SK-N-SH (cell line): ENCODE results near the gene ATXN7. TPM values are rescaled to one million over a fixed set of nuclear protein-coding genes. Genes with fewer than 3 reads are reported as not detected.

Experiments used
- CTCF ChIA-PET: fragments of 300-600, 350-600 bp; formaldehyde crosslinking; extraction: SDS; loops from one replicate; lab custom pipeline; 2021; lab: Yijun Ruan, JAX
- POLR2A ChIA-PET: fragments of 350-600 bp; sonication (Branson Sonifier 250); formaldehyde crosslinking; extraction: SDS; loops from one replicate; lab custom pipeline; 2020; ENCODE audit warnings: antibody characterized with exemption, inconsistent platforms; lab: Yijun Ruan, JAX
- DNase-seq: peaks from one replicate; pipeline ENCODE4 v3.0.0; 2012
- H2AFZ ChIP-seq: fragments of 200-600 bp; sonication (generic); 2 replicates; pipeline ENCODE4 v1.8.1; 2016; ENCODE audit warnings: antibody characterized with exemption, mild to moderate bottlenecking, low read depth
- H3F3A ChIP-seq: fragments of 200-600 bp; sonication (generic); replicated peaks from 2 replicates; pipeline ENCODE3; 2016; ENCODE audit warnings: antibody characterized with exemption, mild to moderate bottlenecking; ENCODE audit not compliant: insufficient read depth
- H3K27ac ChIP-seq, 2 experiments: fragments of 200-500 bp in 1 of 2; fragments of 200-600 bp in 1 of 2; sonication (Bioruptor generic) in 1 of 2; sonication (generic), shearing (Covaris generic) in 1 of 2; 2 replicates each; pipeline versions ENCODE4 v1.5.1 to v1.6.1; 2014 to 2016; ENCODE audit warnings: low read depth in 2 of 2, inconsistent platforms in 1 of 2, low read length in 1 of 2, mild to moderate bottlenecking in 1 of 2, mixed read lengths in 1 of 2
- H3K27me3 ChIP-seq: fragments of 200-600 bp; sonication (generic), shearing (Covaris generic); 2 replicates; pipeline ENCODE4 v1.6.1; 2016; ENCODE audit warnings: mixed run types; ENCODE audit not compliant: insufficient read depth
- H3K36me3 ChIP-seq, 2 experiments: fragments of 200-500 bp in 1 of 2; fragments of 200-600 bp in 1 of 2; sonication (Bioruptor generic) in 1 of 2; sonication (generic) in 1 of 2; replicated peaks in 1 of 2; 2 replicates each; pipeline versions ENCODE3 to v1.5.1; 2014 to 2016; ENCODE audit warnings: low read length in 1 of 2, mild to moderate bottlenecking in 1 of 2; ENCODE audit not compliant: insufficient read depth in 2 of 2, control insufficient read depth in 1 of 2
- H3K4me1 ChIP-seq, 2 experiments: fragments of 200-500 bp in 1 of 2; fragments of 200-600 bp in 1 of 2; sonication (Bioruptor generic) in 1 of 2; sonication (generic), shearing (Covaris generic) in 1 of 2; 2 replicates each; pipeline versions ENCODE4 v1.5.1 to v1.6.1; 2014 to 2016; ENCODE audit warnings: low read depth in 1 of 2, low read length in 1 of 2, mixed run types in 1 of 2; ENCODE audit not compliant: insufficient read depth in 2 of 2, control insufficient read depth in 1 of 2
- H3K4me2 ChIP-seq: fragments of 200-600 bp; sonication (generic), shearing (Covaris generic); 2 replicates; pipeline ENCODE4 v1.6.1; 2017; ENCODE audit warnings: mixed run types
- H3K4me3 ChIP-seq, 2 experiments: fragments of 200-500 bp in 1 of 2; fragments of 200-600 bp in 1 of 2; sonication (Bioruptor generic) in 1 of 2; sonication (generic), shearing (Covaris generic) in 1 of 2; 2 replicates each; pipeline versions ENCODE4 v1.5.1 to v1.8.1; 2014 to 2016; ENCODE audit warnings: low read depth in 2 of 2, inconsistent platforms in 1 of 2, low read length in 1 of 2, mild to moderate bottlenecking in 1 of 2, mixed read lengths in 1 of 2, moderate library complexity in 1 of 2
- H3K79me2 ChIP-seq: fragments of 200-600 bp; sonication (generic); 2 replicates; pipeline ENCODE4 v1.8.1; 2017; ENCODE audit warnings: mild to moderate bottlenecking; ENCODE audit not compliant: insufficient read depth
- H3K9ac ChIP-seq: fragments of 200-600 bp; sonication (generic); 2 replicates; pipeline ENCODE4 v1.6.1; 2017; ENCODE audit warnings: mixed run types
- H3K9me2 ChIP-seq: fragments of 200-600 bp; sonication (generic); 2 replicates; pipeline ENCODE4 v1.6.1; 2017; ENCODE audit warnings: mixed run types
- H3K9me3 ChIP-seq: fragments of 200-600 bp; sonication (generic); 2 replicates; pipeline ENCODE4 v1.6.1; 2017; ENCODE audit warnings: mixed run types, mild to moderate bottlenecking, moderate library complexity
- H4K20me1 ChIP-seq: fragments of 200-600 bp; sonication (generic); 2 replicates; pipeline ENCODE4 v1.6.1; 2017; ENCODE audit warnings: mild to moderate bottlenecking, mixed run types; ENCODE audit not compliant: insufficient read depth
- ELF1 ChIP-seq: IDR thresholded peaks from 2 replicates; pipeline ENCODE4 v1.4.0; 2012
- GABPA ChIP-seq: IDR thresholded peaks from 2 replicates; pipeline ENCODE4 v1.4.0; 2012; ENCODE audit warnings: low read depth, mild to moderate bottlenecking
- MEF2A ChIP-seq: IDR thresholded peaks from 2 replicates; pipeline ENCODE4 v1.4.0; 2012; ENCODE audit warnings: low read depth, borderline replicate concordance
- NFIC ChIP-seq: IDR thresholded peaks from 2 replicates; pipeline ENCODE4 v1.4.0; 2012; ENCODE audit warnings: borderline replicate concordance
- NRF1 ChIP-seq: IDR thresholded peaks from 2 replicates; pipeline ENCODE4 v1.6.1; 2012; ENCODE audit warnings: low read depth, mild to moderate bottlenecking, low read length
- RCOR1 ChIP-seq: fragments of 150-350 bp; IDR thresholded peaks from 2 replicates; pipeline ENCODE4 v1.6.1; 2017; ENCODE audit warnings: antibody characterized with exemption, low read length
- TAF1 ChIP-seq: IDR thresholded peaks from 2 replicates; pipeline ENCODE4 v1.6.1; 2012; ENCODE audit warnings: low read depth, mild to moderate bottlenecking, low read length, moderate library complexity, borderline replicate concordance
- USF2 ChIP-seq: fragments of 150-350 bp; IDR thresholded peaks from 2 replicates; pipeline ENCODE4 v1.6.1; 2017; ENCODE audit warnings: antibody characterized with exemption, low read length, low read depth, borderline replicate concordance
- WGBS: methylation state at CpG from one replicate; pipeline ENCODE4 v1.1.6; 2017; ENCODE audit warnings: low lambda C conversion rate; 5-methylcytosine and 5-hydroxymethylcytosine counted together
- polyA plus RNA-seq, 3 experiments: library from polyadenylated mRNA; depleted of rRNA; stranded (reverse); fragments of >200 nt; gene quantifications; 2 replicates each; pipeline ENCODE4 v1.2.3, GENCODE V29; 2012
- TF ChIP-seq, protein P1 (sequence below): IDR thresholded peaks from 2 replicates; pipeline ENCODE4 v1.4.0; 2012; ENCODE audit warnings: low read depth, borderline replicate concordance
- TF ChIP-seq, protein P2 (sequence below): IDR thresholded peaks from 2 replicates; pipeline ENCODE4 v1.6.1; 2012; ENCODE audit warnings: mild to moderate bottlenecking, low read depth, low read length, moderate library complexity
- TF ChIP-seq, protein P3 (sequence below): fragments of 200-600 bp; sonication (generic); IDR thresholded peaks from 2 replicates; pipeline ENCODE4 v1.6.1; 2017; ENCODE audit warnings: antibody characterized with exemption, mild to moderate bottlenecking, moderate library complexity
- TF ChIP-seq, protein P4 (sequence below): IDR thresholded peaks from 2 replicates; pipeline ENCODE4 v1.4.0; 2012; ENCODE audit warnings: low read depth, borderline replicate concordance

ATXN7 gene
- polyA plus RNA-seq, 1 of the 3 experiments (the other 2 are of a cell fraction): 6.2 TPM

GRCh38 chr3:63847718-63848450, 15.8 kb upstream of the ATXN7 start:
- H3K79me2 ChIP-seq: peaks cover 58% of the 10 kb centered on the region; the same call in 1 of the 2 replicates
- 0 out of 2 replicates have a peak, but pooled peaks cover 3% of the 10 kb centered on the region for H4K20me1 ChIP-seq
- CTCF ChIA-PET: interaction anchor here (1.2 kb wide), 1 partner anchor 146 kb away, joined by 3 read pairs; no protein-coding TSS in a partner anchor
- no peaks in the 10 kb centered on the region for H3K36me3 ChIP-seq
- TF ChIP-seq NFIC (no peak), MEF2A (no peak), USF2 (no peak), NRF1 (no peak)
- TF ChIP-seq, protein P1, sequence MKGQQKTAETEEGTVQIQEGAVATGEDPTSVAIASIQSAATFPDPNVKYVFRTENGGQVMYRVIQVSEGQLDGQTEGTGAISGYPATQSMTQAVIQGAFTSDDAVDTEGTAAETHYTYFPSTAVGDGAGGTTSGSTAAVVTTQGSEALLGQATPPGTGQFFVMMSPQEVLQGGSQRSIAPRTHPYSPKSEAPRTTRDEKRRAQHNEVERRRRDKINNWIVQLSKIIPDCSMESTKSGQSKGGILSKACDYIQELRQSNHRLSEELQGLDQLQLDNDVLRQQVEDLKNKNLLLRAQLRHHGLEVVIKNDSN: no peak
- TF ChIP-seq, protein P2, sequence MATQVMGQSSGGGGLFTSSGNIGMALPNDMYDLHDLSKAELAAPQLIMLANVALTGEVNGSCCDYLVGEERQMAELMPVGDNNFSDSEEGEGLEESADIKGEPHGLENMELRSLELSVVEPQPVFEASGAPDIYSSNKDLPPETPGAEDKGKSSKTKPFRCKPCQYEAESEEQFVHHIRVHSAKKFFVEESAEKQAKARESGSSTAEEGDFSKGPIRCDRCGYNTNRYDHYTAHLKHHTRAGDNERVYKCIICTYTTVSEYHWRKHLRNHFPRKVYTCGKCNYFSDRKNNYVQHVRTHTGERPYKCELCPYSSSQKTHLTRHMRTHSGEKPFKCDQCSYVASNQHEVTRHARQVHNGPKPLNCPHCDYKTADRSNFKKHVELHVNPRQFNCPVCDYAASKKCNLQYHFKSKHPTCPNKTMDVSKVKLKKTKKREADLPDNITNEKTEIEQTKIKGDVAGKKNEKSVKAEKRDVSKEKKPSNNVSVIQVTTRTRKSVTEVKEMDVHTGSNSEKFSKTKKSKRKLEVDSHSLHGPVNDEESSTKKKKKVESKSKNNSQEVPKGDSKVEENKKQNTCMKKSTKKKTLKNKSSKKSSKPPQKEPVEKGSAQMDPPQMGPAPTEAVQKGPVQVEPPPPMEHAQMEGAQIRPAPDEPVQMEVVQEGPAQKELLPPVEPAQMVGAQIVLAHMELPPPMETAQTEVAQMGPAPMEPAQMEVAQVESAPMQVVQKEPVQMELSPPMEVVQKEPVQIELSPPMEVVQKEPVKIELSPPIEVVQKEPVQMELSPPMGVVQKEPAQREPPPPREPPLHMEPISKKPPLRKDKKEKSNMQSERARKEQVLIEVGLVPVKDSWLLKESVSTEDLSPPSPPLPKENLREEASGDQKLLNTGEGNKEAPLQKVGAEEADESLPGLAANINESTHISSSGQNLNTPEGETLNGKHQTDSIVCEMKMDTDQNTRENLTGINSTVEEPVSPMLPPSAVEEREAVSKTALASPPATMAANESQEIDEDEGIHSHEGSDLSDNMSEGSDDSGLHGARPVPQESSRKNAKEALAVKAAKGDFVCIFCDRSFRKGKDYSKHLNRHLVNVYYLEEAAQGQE: no peak
- TF ChIP-seq, all 33 proteins: peak for 0
- Histone ChIP-seq H3K9ac (no peak overlapping the region), H3K9me2 (no peaks in the 10 kb centered on the region), H3K27ac (no peak overlapping the region), H3K4me2 (no peak overlapping the region), H3F3A (peaks cover 4% of the 10 kb centered on the region), H3K27me3 (no peaks in the 10 kb centered on the region), H3K4me3 (no peak overlapping the region), H3K4me1 (no peaks in the 10 kb centered on the region), H2AFZ (no peak overlapping the region), H3K9me3 (no peaks in the 10 kb centered on the region)
- POLR2A ChIA-PET: no interaction called here
- DNase-seq: no peak
- 71% methylated on average over 1 of the region's 1 CpG for WGBS

- H3K9me2 ChIP-seq: no peaks in the 10 kb centered on the region
- H3K36me3 ChIP-seq: no peaks in the 10 kb centered on the region
- H3K4me1 ChIP-seq: no peaks in the 10 kb centered on the region
- DNase-seq: no peak
- CTCF ChIA-PET: interaction anchor here (1.1 to 2.0 kb wide), 4 partner anchors 30 to 516 kb away, joined by 3 to 5 read pairs (median 3); partner anchors contain the start of gene C3orf49
- peaks cover 4% of the 10 kb centered on the region for H3F3A ChIP-seq
- H3K4me3 ChIP-seq: no peak overlapping the region
- H3K9me3 ChIP-seq: no peaks in the 10 kb centered on the region
- no peak overlapping the region for H3K27ac ChIP-seq
- no peaks in the 10 kb centered on the region for H3K27me3 ChIP-seq
- peaks cover 61% of the 10 kb centered on the region; the same call in 1 of the 2 replicates for H3K79me2 ChIP-seq
- POLR2A ChIA-PET: no interaction called here
- H3K9ac ChIP-seq: no peak overlapping the region
- H3K4me2 ChIP-seq: no peak overlapping the region
- H4K20me1 ChIP-seq: 0 out of 2 replicates have a peak, but pooled peaks cover 3% of the 10 kb centered on the region
- 95% methylated on average over 4 of the region's 4 CpGs for WGBS
- TF ChIP-seq, protein P3, sequence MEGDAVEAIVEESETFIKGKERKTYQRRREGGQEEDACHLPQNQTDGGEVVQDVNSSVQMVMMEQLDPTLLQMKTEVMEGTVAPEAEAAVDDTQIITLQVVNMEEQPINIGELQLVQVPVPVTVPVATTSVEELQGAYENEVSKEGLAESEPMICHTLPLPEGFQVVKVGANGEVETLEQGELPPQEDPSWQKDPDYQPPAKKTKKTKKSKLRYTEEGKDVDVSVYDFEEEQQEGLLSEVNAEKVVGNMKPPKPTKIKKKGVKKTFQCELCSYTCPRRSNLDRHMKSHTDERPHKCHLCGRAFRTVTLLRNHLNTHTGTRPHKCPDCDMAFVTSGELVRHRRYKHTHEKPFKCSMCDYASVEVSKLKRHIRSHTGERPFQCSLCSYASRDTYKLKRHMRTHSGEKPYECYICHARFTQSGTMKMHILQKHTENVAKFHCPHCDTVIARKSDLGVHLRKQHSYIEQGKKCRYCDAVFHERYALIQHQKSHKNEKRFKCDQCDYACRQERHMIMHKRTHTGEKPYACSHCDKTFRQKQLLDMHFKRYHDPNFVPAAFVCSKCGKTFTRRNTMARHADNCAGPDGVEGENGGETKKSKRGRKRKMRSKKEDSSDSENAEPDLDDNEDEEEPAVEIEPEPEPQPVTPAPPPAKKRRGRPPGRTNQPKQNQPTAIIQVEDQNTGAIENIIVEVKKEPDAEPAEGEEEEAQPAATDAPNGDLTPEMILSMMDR: no peak
- TF ChIP-seq TAF1: no peak
- TF ChIP-seq, protein P4, sequence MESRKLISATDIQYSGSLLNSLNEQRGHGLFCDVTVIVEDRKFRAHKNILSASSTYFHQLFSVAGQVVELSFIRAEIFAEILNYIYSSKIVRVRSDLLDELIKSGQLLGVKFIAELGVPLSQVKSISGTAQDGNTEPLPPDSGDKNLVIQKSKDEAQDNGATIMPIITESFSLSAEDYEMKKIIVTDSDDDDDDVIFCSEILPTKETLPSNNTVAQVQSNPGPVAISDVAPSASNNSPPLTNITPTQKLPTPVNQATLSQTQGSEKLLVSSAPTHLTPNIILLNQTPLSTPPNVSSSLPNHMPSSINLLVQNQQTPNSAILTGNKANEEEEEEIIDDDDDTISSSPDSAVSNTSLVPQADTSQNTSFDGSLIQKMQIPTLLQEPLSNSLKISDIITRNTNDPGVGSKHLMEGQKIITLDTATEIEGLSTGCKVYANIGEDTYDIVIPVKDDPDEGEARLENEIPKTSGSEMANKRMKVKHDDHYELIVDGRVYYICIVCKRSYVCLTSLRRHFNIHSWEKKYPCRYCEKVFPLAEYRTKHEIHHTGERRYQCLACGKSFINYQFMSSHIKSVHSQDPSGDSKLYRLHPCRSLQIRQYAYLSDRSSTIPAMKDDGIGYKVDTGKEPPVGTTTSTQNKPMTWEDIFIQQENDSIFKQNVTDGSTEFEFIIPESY: no peak
- no peak for TF ChIP-seq ELF1
- no peak for TF ChIP-seq GABPA
- TF ChIP-seq RCOR1: no peak
- no peak overlapping the region for H2AFZ ChIP-seq
Measured at GRCh38 chr3:63849175-63849574, 14.5 kb upstream of the ATXN7 start.
